ENCODE measurements around the gene FGF3. TPM values are rescaled to one million over a fixed set of nuclear protein-coding genes. Genes with fewer than 3 reads are reported as not detected.

The FGF3 gene
- total RNA-seq, 1 experiment from 2014 or later, result not detected

- intact Hi-C loops (cut with micrococcal nuclease), result no loop called here
These were observed 3.7 kb upstream of the FGF3 start for GRCh38 chr11:69822676-69823494.

GRCh38 chr11:69821511-69822040, 2.4 kb upstream of the FGF3 start:
- ATAC-seq (no peak), DNase-seq (no peak)
- no peak overlapping the region for H3K4me3 ChIP-seq (ENCODE audit: low read length)
- H3F3A ChIP-seq (ENCODE audit: low read length, unreplicated experiment), result no peaks in the 10 kb centered on the region
- H3K36me3 ChIP-seq (ENCODE audit: low read depth, low read length), result no peaks in the 10 kb centered on the region
- H3K4me2 ChIP-seq (ENCODE audit: low read length), result no peak overlapping the region
- CTCF ChIA-PET, result no interaction called here
- H3K27me3 ChIP-seq (ENCODE audit: low read length), result peaks cover 45% of the 10 kb centered on the region
- H3K27ac ChIP-seq (ENCODE audit: low read length), result no peak overlapping the region
- H3K4me1 ChIP-seq (ENCODE audit: insufficient read depth, low read length), result peaks cover 26% of the 10 kb centered on the region
- POLR2A ChIA-PET (ENCODE audit: unreplicated experiment), result no interaction called here
- no peaks in the 10 kb centered on the region for H3K79me2 ChIP-seq (ENCODE audit: low read length)
- no peaks in the 10 kb centered on the region for H3K9me3 ChIP-seq (ENCODE audit: low read length)
- TF ChIP-seq EZH2 (IDR thresholded peaks at IDR 0.05; ENCODE audit: low read length, unreplicated experiment) (no peak), EZH2phosphoT487 (IDR thresholded peaks at IDR 0.05; ENCODE audit: borderline replicate concordance, low read length) (no peak), CTCF (conservative IDR thresholded peaks at IDR 0.05; ENCODE audit: low read depth, low read length) (no peak)
- BruUV-seq (replicated peaks), result no TSS peak
- no peak overlapping the region for H3K9ac ChIP-seq (ENCODE audit: low read length)
- H2AFZ ChIP-seq (ENCODE audit: low read length), result no peak overlapping the region
- intact Hi-C loops (cut with micrococcal nuclease), result no loop called here
- no peaks in the 10 kb centered on the region for H4K20me1 ChIP-seq (ENCODE audit: low read length)
- no peaks in the 10 kb centered on the region for H3K9me2 ChIP-seq (replicated peaks; ENCODE audit: low read length)

More at GRCh38 chr11:69822676-69823494, 3.7 kb upstream of the FGF3 start:
- POLR2A ChIA-PET (ENCODE audit: unreplicated experiment), result no interaction called here
- CTCF ChIA-PET, result no interaction called here
- no peaks in the 10 kb centered on the region for H4K20me1 ChIP-seq (ENCODE audit: low read length)
- H3K4me3 ChIP-seq (ENCODE audit: low read length), result no peak overlapping the region
- no peaks in the 10 kb centered on the region for H3F3A ChIP-seq (ENCODE audit: low read length, unreplicated experiment)
- no peak overlapping the region for H2AFZ ChIP-seq (ENCODE audit: low read length)
- DNase-seq (no peak), ATAC-seq (no peak)
- H3K9ac ChIP-seq (ENCODE audit: low read length), result no peak overlapping the region
- no peak overlapping the region for H3K27ac ChIP-seq (ENCODE audit: low read length)
- no peak for TF ChIP-seq CTCF (conservative IDR thresholded peaks at IDR 0.05; ENCODE audit: low read depth, low read length)
- TF ChIP-seq EZH2 (IDR thresholded peaks at IDR 0.05; ENCODE audit: low read length, unreplicated experiment), result no peak
- TF ChIP-seq EZH2phosphoT487 (IDR thresholded peaks at IDR 0.05; ENCODE audit: borderline replicate concordance, low read length), result no peak
- no peak overlapping the region for H3K4me2 ChIP-seq (ENCODE audit: low read length)
- no peaks in the 10 kb centered on the region for H3K9me3 ChIP-seq (ENCODE audit: low read length)
- no peaks in the 10 kb centered on the region for H3K36me3 ChIP-seq (ENCODE audit: low read depth, low read length)
- peaks cover 32% of the 10 kb centered on the region for H3K27me3 ChIP-seq (ENCODE audit: low read length)
- no peaks in the 10 kb centered on the region for H3K9me2 ChIP-seq (replicated peaks; ENCODE audit: low read length)
- no TSS peak for BruUV-seq (replicated peaks)
- H3K79me2 ChIP-seq (ENCODE audit: low read length), result no peaks in the 10 kb centered on the region
- H3K4me1 ChIP-seq (ENCODE audit: insufficient read depth, low read length), result peaks cover 15% of the 10 kb centered on the region

GRCh38 chr11:69820441-69820840, 1.2 kb upstream of the FGF3 start:
- Histone ChIP-seq H3K9me3 (ENCODE audit: low read length) (no peaks in the 10 kb centered on the region), H3K9me2 (replicated peaks; ENCODE audit: low read length) (no peaks in the 10 kb centered on the region), H3K9ac (ENCODE audit: low read length) (no peak overlapping the region), H2AFZ (ENCODE audit: low read length) (no peak overlapping the region), H3K27ac (ENCODE audit: low read length) (no peak overlapping the region), H3K27me3 (ENCODE audit: low read length) (peaks cover 57% of the 10 kb centered on the region), H3K36me3 (ENCODE audit: low read depth, low read length) (no peaks in the 10 kb centered on the region), H3K4me1 (ENCODE audit: insufficient read depth, low read length) (peaks cover 22% of the 10 kb centered on the region), H3K4me2 (ENCODE audit: low read length) (no peak overlapping the region), H3F3A (ENCODE audit: low read length, unreplicated experiment) (no peaks in the 10 kb centered on the region), H3K79me2 (ENCODE audit: low read length) (no peaks in the 10 kb centered on the region), H3K4me3 (ENCODE audit: low read length) (no peak overlapping the region), H4K20me1 (ENCODE audit: low read length) (no peaks in the 10 kb centered on the region)
- intact Hi-C loops (cut with micrococcal nuclease), result no loop called here
- ChIA-PET POLR2A (ENCODE audit: unreplicated experiment) (no interaction called here), CTCF (no interaction called here)
- BruUV-seq (replicated peaks), result no TSS peak
- ATAC-seq, result no peak
- DNase-seq, result no peak
- no peak for TF ChIP-seq CTCF (conservative IDR thresholded peaks at IDR 0.05; ENCODE audit: low read depth, low read length)
- no peak for TF ChIP-seq EZH2 (IDR thresholded peaks at IDR 0.05; ENCODE audit: low read length, unreplicated experiment)
- TF ChIP-seq EZH2phosphoT487 (IDR thresholded peaks at IDR 0.05; ENCODE audit: borderline replicate concordance, low read length), result no peak
